ENCODE data around the gene CRYAB. TPM values are rescaled to one million over a fixed set of nuclear protein-coding genes. Genes with fewer than 3 reads are reported as not detected.

Gene CRYAB
- total RNA-seq, 4 donors from 2014 or later, result 7.7 to 32.2 (median 14.9) TPM

- H3K9me3 ChIP-seq, result no peaks in the 10 kb centered on the region
- TF ChIP-seq CTCF (IDR thresholded peaks at IDR 0.05) (no peak), POLR2A (IDR thresholded peaks at IDR 0.05) (no peak)
- DNase-seq, result no peak
- no peaks in the 10 kb centered on the region for H3K27me3 ChIP-seq
- no peak overlapping the region for H3K27ac ChIP-seq
- H3K36me3 ChIP-seq, result no peaks in the 10 kb centered on the region
- peaks cover 0 to 28% (median under 1%) of the 10 kb centered on the region in 4 donors for H3K4me1 ChIP-seq
- H3K4me3 ChIP-seq, result no peak overlapping the region
These were observed 21.0 kb upstream of the CRYAB start for GRCh38 chr11:111932611-111932950.

- DNase-seq, result no peak
- no peaks in the 10 kb centered on the region for H3K9me3 ChIP-seq
- TF ChIP-seq CTCF (IDR thresholded peaks at IDR 0.05) (no peak), POLR2A (IDR thresholded peaks at IDR 0.05) (no peak)
- H3K27me3 ChIP-seq, result no peaks in the 10 kb centered on the region
- H3K4me3 ChIP-seq, result no peak overlapping the region
- H3K27ac ChIP-seq, result no peak overlapping the region
- H3K4me1 ChIP-seq, result peaks cover 0 to 23% (median 5%) of the 10 kb centered on the region in 4 donors
- no peaks in the 10 kb centered on the region for H3K36me3 ChIP-seq
These were observed 18.9 kb upstream of the CRYAB start for GRCh38 chr11:111930472-111930871.

- H3K27me3 ChIP-seq, result no peaks in the 10 kb centered on the region
- peak; percentile 95 to 98 (median 98) for DNase-seq
- TF ChIP-seq POLR2A (IDR thresholded peaks at IDR 0.05) (peak in 1 of 2 donors; percentile 52), CTCF (IDR thresholded peaks at IDR 0.05) (peak in 2 of 6 experiments; percentile 23 to 31)
- H3K4me3 ChIP-seq, result peak overlapping the region; percentile 26 to 55 (median 46)
- no peaks in the 10 kb centered on the region for H3K36me3 ChIP-seq
- H3K27ac ChIP-seq, result peak overlapping the region; percentile 68 to 94 (median 80)
- H3K9me3 ChIP-seq, result no peaks in the 10 kb centered on the region
- peaks cover 0 to 16% (median 5%) of the 10 kb centered on the region in 4 donors for H3K4me1 ChIP-seq
These were observed 15.2 kb upstream of the CRYAB start for GRCh38 chr11:111926505-111927391.

- Histone ChIP-seq H3K27ac (peak overlapping the region in 3 of 4 donors; percentile 78 to 94 (median 82)), H3K27me3 (no peaks in the 10 kb centered on the region), H3K36me3 (no peaks in the 10 kb centered on the region), H3K4me1 (peaks cover 0 to 12% (median 5%) of the 10 kb centered on the region in 4 donors), H3K9me3 (no peaks in the 10 kb centered on the region), H3K4me3 (no peak overlapping the region)
- TF ChIP-seq POLR2A (IDR thresholded peaks at IDR 0.05), result no peak
- no peak for TF ChIP-seq CTCF (IDR thresholded peaks at IDR 0.05)
- DNase-seq, result no peak
These were observed 14.4 kb upstream of the CRYAB start for GRCh38 chr11:111925953-111926352.

GRCh38 chr11:111923951-111924350, 12.4 kb upstream of the CRYAB start:
- H3K27me3 ChIP-seq, result no peaks in the 10 kb centered on the region
- peak overlapping the region in 3 of 4 donors; percentile 11 to 74 (median 47) for H3K27ac ChIP-seq
- H3K36me3 ChIP-seq, result no peaks in the 10 kb centered on the region
- peaks cover 0 to 12% (median 5%) of the 10 kb centered on the region in 4 donors for H3K4me1 ChIP-seq
- TF ChIP-seq POLR2A (IDR thresholded peaks at IDR 0.05), result no peak
- TF ChIP-seq CTCF (IDR thresholded peaks at IDR 0.05), result no peak
- no peak overlapping the region for H3K4me3 ChIP-seq
- H3K9me3 ChIP-seq, result no peaks in the 10 kb centered on the region
- DNase-seq, result no peak
